ENCODE measurements around the gene DDAH2.

DNA sequence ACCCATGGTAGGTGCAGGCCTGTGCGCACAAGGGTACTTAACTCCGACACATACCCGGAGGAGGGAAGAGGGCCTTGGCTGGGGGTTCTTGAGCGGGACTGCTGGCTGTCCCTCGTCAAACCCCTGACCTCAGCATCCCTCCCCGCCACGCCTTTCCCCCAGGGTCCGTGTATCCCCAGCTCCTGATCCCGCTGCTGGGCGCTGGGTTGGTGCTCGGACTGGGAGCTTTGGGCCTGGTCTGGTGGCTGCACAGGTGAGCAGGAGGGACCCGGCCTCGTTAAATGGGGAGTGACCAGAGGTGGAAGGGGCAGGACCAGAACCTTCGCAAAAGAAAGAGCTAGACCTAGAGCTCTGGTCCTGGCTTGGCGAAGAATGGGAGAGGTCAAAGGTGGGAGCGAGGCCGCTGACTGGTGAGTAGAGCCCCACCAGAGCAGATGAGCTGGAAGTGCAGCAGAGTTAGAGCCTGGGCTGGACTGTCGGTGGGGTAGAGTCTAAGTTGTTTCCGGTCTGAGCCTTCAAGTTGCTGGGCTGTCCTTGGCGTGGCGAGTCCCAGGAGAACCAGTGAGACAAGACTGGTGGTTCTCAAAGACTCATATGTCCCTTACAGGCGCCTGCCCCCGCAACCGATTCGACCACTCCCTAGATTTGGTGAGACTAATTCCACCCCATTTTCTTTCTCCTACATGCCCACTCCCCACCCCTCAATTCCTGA, 5.0 kb downstream of the DDAH2 start:
- TF ChIP-seq, protein P1, sequence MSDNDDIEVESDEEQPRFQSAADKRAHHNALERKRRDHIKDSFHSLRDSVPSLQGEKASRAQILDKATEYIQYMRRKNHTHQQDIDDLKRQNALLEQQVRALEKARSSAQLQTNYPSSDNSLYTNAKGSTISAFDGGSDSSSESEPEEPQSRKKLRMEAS (IDR thresholded peaks at IDR 0.05): no peak
- TF ChIP-seq, protein P2, sequence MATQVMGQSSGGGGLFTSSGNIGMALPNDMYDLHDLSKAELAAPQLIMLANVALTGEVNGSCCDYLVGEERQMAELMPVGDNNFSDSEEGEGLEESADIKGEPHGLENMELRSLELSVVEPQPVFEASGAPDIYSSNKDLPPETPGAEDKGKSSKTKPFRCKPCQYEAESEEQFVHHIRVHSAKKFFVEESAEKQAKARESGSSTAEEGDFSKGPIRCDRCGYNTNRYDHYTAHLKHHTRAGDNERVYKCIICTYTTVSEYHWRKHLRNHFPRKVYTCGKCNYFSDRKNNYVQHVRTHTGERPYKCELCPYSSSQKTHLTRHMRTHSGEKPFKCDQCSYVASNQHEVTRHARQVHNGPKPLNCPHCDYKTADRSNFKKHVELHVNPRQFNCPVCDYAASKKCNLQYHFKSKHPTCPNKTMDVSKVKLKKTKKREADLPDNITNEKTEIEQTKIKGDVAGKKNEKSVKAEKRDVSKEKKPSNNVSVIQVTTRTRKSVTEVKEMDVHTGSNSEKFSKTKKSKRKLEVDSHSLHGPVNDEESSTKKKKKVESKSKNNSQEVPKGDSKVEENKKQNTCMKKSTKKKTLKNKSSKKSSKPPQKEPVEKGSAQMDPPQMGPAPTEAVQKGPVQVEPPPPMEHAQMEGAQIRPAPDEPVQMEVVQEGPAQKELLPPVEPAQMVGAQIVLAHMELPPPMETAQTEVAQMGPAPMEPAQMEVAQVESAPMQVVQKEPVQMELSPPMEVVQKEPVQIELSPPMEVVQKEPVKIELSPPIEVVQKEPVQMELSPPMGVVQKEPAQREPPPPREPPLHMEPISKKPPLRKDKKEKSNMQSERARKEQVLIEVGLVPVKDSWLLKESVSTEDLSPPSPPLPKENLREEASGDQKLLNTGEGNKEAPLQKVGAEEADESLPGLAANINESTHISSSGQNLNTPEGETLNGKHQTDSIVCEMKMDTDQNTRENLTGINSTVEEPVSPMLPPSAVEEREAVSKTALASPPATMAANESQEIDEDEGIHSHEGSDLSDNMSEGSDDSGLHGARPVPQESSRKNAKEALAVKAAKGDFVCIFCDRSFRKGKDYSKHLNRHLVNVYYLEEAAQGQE (IDR thresholded peaks at IDR 0.05; ENCODE audit: low read depth): no peak
- TF ChIP-seq TAF1 (IDR thresholded peaks at IDR 0.05; ENCODE audit: low read depth): no peak
- TF ChIP-seq EGR1 (IDR thresholded peaks at IDR 0.05): no peak
- no peak for TF ChIP-seq TCF12 (IDR thresholded peaks at IDR 0.05; ENCODE audit: low read depth)
- TF ChIP-seq YY1 (IDR thresholded peaks at IDR 0.05; ENCODE audit: low read depth): no peak
- TF ChIP-seq CEBPB (IDR thresholded peaks at IDR 0.05): no peak
- TF ChIP-seq EP300 (IDR thresholded peaks at IDR 0.05; ENCODE audit: borderline replicate concordance): no peak
- no peak for TF ChIP-seq USF1 (IDR thresholded peaks at IDR 0.05)
- TF ChIP-seq TEAD4 (IDR thresholded peaks at IDR 0.05): no peak
- TF ChIP-seq RAD21 (IDR thresholded peaks at IDR 0.05; ENCODE audit: low read depth): no peak
- TF ChIP-seq NFIC (IDR thresholded peaks at IDR 0.05): no peak
- TF ChIP-seq ZBTB7A (IDR thresholded peaks at IDR 0.05; ENCODE audit: low read depth): no peak
- TF ChIP-seq FOXM1 (IDR thresholded peaks at IDR 0.05; ENCODE audit: borderline replicate concordance, low read depth): no peak

All from Ishikawa (cell line).